A673 (cell line): ENCODE results near the gene SLC15A4.

Experiments used
- EZH2 ChIP-seq: fragments of 200-600 bp; sonication (generic); IDR thresholded peaks from 2 replicates; pipeline ENCODE4 v1.6.1; 2017; ENCODE audit warnings: borderline replicate concordance, low read depth, mild to moderate bottlenecking, mixed read lengths, antibody characterized with exemption, low read length; ENCODE audit not compliant: poor library complexity, severe bottlenecking
- TF ChIP-seq, protein P1 (sequence below): fragments of 300-800, 200-600 bp; sonication (generic); conservative IDR thresholded peaks from 2 replicates; pipeline ENCODE4 v1.5.1; 2017; ENCODE audit warnings: low read depth, mild to moderate bottlenecking, antibody characterized with exemption, low read length, moderate library complexity, mixed read lengths

DNA sequence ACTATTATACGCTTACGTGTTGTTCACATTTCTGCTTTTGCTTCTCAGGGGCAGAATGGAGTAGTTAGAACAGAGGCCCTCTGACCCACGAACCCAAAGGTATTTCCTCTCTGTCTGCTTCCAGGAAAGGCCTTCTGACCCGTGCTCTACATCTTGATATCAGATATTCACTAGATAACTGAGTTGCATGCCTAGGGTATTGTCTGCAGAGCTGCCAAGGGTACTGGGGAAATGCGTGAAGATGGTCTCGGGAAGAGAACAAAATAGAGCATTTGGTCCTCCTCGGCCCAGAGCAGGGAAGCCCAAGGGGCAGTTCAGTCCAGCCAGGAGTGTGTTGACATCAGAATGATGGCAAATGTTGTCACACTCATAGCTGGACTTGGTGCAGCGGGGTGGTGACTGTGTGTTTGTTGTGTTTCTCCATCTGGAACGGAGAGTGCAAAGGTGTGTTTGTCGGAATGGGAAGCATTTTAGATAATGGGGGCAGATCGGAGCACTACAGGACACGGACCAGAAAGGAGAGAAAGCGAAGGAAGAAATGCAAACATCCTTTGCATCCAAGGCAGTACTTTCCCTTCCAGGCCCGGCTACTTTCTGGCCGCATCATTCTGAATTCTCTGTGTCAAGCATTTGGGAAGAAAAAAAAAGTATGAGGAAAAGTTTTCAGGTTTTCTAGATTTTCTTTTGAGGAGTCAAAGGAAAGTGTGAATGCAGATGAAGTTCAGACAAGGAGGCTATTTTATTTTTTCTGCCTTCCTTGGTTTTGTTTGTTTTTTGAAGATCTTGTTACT, 37.7 kb upstream of the SLC15A4 start:
- TF ChIP-seq, protein P1, sequence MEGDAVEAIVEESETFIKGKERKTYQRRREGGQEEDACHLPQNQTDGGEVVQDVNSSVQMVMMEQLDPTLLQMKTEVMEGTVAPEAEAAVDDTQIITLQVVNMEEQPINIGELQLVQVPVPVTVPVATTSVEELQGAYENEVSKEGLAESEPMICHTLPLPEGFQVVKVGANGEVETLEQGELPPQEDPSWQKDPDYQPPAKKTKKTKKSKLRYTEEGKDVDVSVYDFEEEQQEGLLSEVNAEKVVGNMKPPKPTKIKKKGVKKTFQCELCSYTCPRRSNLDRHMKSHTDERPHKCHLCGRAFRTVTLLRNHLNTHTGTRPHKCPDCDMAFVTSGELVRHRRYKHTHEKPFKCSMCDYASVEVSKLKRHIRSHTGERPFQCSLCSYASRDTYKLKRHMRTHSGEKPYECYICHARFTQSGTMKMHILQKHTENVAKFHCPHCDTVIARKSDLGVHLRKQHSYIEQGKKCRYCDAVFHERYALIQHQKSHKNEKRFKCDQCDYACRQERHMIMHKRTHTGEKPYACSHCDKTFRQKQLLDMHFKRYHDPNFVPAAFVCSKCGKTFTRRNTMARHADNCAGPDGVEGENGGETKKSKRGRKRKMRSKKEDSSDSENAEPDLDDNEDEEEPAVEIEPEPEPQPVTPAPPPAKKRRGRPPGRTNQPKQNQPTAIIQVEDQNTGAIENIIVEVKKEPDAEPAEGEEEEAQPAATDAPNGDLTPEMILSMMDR = no peak
- no peak for TF ChIP-seq EZH2
